NCI-H510A (cell line): ENCODE measurements around the gene SORBS2.

Experiments used
- DNase-seq: peaks from one replicate; lab custom pipeline; 2025; lab: John Stamatoyannopoulos, UW

The SORBS2 gene

DNA sequence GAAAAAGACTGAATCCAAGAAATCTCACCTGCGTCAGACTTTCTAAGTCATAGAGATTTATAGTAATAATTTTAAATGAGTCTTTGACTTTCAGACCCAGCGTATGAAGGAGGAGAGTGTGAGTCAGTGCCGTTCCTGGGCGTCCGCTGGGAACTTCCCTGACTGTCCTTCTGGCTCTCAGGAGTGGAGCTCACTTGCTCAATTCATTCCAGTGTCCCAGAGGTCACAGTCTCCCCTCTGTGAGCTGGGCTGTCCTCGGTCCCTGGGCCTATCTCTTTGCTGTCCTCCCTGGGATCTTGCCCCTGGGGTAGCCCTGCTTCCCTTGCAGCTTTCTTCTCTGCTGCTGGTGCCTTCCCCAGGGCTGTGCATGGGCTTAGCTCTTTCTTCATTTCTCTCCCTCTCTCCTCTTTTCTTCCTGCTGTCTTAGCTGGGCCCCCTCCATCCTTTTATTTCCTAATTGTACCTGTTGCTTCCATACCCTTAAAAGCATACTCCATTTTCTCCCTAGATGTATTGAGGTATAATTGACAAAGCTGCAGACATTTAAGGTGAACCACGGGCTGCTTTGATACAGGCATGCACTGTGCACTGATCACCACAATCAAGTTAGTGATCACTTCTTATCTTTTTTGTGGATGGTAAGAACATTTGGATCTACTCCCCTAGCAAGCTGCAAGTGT, 11.6 kb downstream of the SORBS2 start:
- DNase-seq, result no peak

DNA sequence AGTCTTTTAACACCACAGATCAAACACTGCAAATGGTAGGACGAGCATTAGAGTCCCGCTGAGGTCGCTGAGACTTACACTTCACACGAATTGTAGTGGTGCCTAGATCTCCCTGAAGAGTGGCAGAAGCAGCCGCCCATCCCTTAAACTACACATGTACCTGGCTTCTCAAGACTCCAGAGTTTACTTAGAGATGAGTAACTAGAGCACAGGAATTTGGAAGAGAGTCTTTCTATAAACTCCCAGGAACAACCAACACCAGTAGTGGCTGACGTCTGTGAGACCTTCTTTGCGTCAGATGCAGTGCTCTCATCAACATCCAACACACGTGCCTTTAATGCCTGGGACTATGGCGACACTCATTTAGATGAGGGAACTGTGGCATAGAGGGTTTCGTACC, 12.6 kb downstream of the SORBS2 start:
- DNase-seq, result no peak

DNA sequence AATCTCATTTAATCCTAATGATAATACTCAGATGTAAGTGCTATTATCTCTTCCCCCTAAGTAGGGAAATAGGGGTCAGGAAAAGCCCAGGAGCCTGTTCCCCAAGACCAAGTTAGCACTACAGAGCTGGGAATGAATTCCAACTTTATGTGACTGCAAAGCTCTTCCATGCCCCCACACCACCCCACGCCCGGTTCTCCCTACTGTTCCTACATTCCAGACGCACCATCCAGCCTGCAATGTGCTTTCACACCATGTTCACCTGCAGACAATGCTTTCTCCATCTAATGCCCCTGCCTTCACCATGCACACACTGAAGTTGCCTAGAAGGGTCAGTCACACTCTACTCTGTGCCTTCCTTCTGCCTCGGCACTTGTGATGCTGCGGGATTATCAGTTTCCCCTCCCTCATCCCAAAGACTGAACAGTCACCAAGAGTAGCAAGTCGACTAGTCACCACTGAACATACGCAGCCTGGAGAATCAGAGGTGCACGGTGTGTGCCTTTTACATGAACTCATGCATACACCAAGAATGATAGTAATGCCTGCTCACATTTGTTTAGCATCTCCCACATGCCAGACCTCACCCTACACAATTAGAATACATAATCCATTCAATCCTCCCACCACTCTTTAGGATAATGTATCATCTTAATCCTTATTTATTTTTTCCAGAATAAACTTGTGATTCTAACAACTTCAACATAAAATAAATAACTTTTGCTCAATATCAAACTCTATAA, 14.2 kb downstream of the SORBS2 start:
- DNase-seq, result no peak

DNA sequence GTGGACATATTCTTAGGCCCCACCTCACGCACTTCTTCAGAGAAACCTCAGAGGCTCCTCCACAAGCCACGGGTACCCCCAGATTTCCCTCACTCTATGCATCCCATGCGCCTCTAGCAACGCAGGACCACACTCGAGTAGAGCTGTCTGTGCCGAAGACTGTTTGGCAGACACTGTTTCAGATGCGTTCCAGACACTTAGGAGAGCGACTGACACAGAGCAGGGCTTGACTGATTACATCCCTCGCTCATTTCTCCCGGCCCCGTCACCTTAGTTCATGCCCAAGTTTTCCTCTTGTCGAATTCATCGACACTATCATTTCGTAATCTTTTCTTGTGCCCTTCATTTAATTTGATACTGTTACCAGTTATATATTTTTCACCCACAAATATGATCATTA, 15.0 kb downstream of the SORBS2 start:
- DNase-seq, result no peak

DNA sequence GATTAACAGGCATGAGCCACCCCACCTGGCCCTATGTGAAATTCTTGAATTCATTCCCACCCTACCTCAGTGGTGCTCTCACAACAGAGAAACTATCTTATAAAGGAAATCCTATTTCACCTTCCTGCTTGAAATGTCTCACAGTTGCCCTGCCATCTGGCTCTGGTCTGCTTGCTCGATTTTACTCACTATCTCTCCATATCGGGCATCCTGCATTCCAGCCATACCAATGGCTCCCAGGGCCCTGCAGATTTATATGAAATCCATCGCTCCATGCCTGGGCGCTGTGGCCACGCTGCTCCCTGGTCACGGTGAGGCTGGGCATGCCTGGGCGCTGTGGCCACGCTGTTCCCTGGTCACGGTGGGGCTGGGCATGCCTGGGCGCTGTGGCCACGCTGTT, 15.8 kb downstream of the SORBS2 start:
- no peak for DNase-seq

DNA sequence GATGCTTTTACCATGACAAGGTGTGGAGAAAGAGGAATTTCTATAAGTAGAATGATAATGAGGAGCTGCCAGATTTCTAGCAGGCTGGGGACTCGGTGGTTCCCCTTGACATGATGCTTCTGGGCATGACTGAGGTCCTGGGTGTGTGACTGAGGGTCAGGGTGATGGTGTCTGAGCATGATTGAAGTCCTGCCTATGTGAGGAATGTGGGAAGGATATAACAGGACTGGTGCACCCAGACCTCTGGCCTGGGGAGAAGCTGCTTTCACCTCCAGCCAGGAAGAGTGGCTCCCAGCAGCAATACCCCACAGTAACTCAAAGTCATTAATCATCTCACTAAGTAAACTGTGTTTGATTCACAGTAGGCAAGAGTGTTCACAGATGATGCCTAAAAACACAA, 17.4 kb downstream of the SORBS2 start:
- peak; percentile 36 for DNase-seq

DNA sequence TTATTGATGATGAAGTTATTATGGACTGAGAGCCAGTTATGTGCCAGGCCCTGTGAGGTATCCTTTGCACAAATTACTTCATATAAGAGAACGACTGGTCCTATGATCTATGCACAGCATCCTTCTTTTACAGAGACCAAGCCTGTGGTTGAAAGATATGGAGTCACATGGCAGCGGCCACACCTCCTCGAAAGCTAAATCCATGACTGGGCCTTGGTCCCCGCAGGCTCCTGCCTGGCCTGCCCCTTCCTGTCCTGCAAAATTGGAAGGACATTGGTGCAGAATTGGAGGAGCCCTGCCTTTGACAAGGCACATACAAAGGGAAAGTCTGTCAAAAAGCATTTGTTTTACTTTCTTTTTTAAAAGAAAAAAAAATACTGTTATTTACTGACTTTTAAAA, 18.3 kb downstream of the SORBS2 start:
- no peak for DNase-seq

DNA sequence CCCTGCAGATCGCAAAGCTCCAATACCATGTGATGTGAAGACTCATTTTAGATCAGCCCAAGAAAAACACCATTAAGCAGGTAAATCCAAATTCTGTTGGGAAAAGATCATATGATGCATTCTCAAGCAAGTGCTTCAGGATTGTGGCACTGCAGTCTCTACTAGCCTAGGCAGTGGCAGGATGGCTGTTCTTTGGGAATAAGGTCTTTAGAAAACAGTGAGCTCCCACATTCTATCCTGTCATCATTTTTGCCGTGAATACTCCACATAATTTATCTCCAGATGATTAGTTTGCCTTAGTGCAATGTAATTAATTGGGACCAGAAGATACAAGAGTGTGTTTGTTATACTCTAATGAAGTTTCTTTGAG, 18.9 kb downstream of the SORBS2 start:
- no peak for DNase-seq

DNA sequence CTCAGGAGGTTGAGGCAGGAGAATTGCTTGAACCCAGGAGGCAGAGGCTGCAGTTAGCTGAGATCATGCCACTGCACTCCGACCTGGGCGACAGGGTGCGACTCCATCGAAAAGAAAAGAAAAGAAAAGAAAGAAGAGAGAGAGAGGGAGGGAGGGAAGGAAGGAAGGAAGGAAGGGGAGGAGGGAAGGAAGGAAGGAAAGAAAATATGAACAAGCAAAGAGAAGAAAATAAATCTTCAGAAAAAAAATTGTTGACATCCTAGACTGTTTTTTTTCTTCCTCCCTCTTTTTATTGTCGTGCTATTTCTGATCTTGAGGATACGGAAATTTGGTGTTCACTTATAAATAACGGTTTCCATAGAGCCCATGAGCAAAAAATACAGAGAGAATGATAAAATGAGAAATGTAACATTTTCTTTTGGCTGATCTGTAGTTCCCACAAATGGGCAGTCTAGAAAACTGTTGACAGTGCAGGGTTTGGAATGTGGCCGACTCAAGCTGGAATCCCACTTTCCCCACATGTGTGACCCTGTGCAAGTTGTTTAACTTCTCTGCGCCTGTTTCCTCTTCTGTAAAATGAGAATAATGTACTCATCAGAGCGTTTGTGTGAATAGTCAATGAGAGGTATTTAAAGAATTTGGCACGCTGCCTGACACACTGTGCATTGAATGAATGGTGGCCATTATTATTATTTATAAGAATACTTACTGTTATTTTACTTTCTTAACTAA, 19.4 kb downstream of the SORBS2 start:
- DNase-seq, result peak; percentile 16

DNA sequence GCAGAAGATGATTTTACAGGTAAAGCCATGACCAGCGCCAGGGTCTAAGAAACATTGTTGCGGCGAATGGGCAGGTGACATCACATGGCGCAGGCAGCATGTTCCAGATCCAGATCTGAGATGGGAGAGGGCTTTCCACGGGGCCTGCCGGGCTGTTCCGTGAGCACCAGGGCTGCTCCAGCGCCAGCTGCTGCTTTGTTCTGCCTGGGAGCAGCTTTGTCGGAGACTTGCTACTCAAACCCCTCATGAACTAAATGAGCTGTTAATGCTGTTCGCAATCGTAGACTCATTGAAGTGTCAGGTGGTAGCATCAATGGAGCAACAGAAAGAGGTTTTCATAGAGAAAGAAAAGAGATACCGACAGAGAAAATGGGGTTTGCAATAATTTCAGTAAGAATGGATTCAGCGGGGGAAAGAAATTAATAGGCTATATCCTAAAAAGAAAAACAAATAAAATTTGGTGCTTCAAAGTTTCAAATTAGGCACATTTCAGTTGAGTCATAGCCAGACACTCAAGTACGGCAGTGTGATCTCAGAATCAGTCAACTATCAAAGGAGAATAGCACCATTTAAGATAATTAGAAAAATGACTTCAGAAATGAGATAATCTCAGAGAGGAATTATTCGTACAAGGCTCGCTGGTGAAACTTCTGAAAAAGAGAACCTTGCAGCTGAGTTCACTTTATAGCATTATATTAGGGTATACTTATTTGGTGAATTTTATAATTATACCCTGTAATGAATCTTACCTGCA, 23.9 kb downstream of the SORBS2 start:
- DNase-seq, result peak; percentile 74

DNA sequence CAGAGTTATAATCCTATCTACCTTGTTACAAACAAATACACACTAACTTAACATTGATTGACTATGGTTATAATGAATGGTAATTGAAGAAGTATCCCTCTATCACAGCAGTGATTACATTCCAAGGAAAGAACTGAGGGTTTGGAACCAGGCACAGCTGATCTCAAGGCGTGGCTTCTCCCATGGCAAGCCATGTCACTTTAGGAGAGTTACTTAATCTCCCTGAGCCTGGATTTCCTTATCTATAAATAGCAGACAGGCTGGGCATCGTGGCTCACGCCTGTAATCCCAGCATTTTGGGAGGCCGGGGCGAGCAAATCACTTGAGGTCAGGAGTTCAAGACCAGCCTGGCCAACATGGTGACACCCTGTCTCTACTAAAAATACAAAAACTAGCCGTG, 25.6 kb downstream of the SORBS2 start:
- no peak for DNase-seq

DNA sequence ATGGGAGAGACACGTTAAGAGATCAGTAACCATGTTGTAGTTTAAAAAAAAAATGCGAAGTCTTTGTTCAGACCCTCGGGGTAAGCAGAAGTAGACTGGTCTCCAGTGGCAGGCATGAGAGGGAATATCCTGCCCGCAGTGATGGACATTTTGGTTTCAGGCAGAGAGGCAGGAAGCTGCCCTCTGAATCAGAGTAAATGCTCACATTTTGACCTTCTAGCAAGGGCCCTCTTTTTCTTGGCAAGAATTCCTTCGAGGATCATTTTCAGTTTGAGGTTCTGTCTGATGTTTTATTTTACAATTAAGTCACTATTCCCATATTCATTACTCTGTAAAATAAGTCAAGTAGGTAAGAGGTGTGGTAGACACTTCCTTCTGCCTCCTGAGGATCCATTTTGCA, 28.4 kb downstream of the SORBS2 start:
- DNase-seq, result no peak

DNA sequence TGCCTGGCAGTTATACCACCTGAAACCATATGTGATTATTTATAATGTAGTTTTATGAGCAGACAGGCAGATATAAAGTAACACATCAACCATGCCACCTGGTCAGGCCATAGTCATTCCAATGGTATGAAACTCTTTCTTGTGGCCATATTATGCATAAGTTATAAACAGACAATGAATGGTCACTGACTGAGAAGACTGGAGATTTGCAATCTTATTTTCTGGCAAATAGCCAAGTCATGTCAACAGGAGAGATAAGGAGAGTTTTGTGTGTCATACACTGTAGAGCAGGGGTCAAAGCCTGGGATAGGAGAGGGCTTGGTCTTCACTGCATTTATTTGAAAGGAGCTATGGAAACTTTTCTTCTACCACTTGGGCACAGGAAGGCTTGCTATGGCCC, 29.5 kb downstream of the SORBS2 start:
- DNase-seq, result no peak

DNA sequence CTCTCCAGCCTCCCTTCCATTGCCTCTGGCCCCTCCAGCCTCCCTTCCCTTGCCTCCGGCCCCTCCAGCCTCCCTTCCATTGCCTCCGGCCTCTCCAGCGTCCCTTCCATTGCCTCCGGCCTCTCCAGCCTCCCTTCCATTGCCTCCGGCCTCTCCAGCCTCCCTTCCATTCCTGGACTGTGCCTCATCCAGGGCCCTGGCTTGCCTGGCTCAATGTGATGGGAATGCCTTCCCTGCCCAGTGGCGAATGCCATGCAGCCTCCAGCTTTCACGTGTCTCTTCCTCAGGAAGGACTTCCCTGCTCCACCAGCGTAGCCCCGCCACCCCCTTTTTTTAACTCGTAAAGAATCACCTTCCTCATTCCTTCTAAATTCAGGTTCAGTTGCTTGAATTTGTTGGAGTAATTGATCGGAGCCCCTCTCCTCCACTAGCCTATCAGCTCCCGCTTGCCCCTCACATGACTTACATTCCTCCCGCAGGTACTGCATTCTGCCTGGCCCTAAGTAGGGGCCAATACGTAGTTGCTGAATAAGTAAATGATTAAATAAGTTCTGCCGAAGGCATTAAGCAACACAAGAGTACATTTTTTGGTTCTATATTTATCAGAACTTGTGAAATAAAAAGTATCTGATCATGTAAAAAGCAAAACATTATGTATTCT, 30.3 kb downstream of the SORBS2 start:
- no peak for DNase-seq

DNA sequence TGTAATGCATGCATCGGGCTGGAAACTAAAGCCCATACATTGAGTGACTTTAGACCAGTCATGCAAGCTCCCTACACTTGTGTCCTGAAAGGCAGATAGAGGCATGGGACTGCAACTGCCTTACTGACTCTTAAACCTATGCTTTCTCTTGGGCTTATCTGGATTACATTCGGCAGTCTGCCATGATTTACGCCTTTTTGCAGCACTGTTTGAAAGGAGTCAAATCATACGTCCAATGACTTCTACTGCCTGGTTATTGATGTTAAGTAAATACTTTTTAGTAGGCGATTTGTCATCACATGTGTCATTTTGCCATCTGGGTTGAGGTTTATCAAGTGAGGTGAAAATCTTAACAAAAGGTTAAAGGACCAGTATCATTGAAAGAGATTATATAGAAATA, 31.5 kb downstream of the SORBS2 start:
- no peak for DNase-seq

DNA sequence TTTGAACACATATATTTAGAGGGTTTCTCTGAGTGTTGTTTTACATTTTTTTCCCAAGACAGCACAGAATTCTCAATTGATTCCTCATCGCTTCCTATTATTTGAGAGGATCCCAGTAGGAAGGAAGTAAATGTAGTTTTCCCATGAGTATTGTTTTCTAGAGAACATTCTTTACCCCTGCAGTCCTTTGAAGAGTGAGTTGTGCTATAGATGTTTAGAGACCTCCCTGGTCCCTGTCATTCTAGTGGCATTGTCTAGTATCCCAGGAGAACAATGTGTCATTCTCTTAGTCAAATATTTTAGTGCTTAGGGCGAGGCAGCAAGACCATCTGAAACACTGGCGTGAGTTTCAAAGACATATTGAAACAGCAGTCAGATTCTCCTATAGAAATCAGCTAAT, 32.5 kb downstream of the SORBS2 start:
- no peak for DNase-seq

DNA sequence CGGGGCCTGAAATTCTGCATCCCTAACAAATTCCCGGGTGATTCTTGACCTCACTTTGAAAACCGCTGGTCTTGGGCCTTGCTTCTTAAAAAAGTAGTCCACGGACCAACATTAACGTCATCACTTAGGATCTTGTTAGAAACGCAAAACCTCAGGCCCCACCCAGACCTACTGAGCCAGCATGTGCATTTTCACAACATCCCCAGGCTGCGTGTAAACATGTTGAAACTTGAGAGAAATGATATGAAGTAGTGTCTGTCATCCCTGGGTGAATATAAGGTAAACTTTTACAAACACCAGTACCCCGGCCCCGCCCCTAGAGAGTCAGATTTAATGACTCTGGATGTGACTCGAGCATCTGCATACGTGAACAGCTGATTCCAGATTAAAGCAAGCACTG, 33.7 kb downstream of the SORBS2 start:
- DNase-seq, result peak; percentile 25

DNA sequence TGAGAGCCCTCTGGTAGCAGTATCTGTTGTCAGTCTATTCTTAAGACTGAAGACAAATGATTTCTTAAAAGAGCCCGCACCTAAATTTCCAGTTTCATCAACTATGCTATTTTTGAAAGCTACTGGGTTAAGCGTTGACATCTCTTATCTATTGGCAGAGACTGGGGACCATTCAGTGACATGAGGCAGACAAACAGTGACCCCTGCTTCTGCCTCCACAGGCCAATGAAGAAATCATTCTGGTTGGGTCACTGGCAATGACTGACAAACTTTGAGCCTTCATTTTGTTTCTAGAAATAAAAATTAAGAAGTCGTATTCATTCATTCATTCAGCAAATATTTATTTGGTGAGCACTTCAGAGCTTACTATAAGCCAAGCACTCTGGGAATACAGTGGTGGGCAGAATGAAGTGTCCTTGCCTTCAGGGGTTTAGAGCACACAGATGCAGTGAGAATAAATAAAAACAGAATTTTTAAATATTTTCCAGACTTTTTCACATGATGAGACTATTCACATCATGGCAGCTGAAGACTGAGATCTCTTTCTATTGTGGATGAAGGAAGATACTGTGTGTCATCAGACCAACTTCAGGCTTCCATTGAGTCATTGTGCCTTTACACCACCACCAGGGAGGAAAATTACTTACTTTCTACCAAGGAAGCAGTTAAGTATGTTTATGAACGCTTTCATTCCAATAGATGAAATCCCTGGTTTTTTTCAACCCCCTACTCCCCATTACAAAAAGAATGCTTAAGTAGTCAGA, 36.0 kb downstream of the SORBS2 start:
- no peak for DNase-seq

DNA sequence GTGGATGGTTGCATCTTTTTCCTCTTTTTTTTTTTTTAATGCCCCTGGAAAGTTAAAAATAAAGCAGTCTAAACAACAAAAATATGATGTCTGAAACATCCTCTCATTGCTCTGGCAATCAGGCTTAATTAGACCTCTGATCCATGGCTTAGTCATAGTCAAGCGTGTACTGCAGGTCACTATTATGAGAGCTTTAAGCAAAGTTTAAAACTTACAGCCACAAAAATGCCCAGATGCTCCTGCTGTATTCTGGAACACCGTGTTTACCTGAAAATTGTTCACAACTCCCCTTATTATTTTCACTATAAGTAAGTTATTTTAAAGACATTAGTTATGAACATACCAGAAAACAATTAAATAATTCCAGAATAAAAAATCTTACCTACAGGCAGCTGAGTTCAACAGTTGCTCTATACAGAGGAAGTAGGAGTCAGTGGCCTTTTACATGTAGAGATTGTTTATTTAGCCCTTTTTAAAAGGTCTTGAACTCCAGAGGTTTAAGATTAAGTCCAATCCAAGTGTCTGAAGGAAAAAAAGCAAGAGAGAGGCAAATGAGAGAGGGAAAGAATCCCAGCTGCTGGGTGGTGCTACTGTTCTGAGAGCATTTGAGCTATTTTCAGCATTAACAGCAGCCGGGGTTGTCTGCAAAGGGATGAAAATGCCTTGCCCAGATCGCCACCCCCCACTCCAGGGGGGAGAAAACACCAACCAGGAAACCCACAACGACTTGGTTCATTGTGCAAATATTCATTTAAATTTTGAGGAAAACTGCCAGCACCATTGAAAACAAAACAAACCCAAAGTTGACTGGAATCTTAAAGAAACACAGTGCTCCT, 36.9 kb downstream of the SORBS2 start:
- no peak for DNase-seq

DNA sequence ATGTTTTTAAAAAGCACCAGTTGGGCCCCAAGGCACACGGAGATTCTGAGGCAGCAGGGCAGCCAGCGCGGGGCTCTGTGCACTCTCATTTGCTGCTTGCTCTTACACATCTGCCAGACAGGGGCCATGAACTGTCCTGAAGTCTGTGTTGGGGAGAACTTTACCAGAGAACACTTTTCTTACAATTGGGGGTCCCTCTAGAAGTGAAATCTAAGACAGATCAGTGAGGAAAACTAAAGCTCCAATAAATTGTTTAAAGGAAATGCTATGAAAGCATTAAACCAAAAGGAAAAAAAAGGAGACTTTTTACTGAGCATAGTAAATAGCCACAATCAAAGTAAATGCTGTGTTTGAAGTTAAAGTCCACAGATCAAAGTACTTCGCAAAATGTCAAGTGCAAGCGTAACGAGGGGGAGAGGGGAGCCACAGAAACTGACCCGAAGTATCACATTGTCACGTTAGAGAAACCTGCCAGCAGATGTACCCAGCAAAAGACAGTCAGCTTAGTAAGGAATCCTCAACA, 37.8 kb downstream of the SORBS2 start:
- no peak for DNase-seq
